Measurements from ENCODE around the gene ANO1. TPM values are rescaled to one million over a fixed set of nuclear protein-coding genes. Genes with fewer than 3 reads are reported as not detected.

Gene ANO1
- total and polyA plus RNA-seq, 2 donors (not counting 1 experiment from before 2014, with no cell fraction given): not detected

DNA sequence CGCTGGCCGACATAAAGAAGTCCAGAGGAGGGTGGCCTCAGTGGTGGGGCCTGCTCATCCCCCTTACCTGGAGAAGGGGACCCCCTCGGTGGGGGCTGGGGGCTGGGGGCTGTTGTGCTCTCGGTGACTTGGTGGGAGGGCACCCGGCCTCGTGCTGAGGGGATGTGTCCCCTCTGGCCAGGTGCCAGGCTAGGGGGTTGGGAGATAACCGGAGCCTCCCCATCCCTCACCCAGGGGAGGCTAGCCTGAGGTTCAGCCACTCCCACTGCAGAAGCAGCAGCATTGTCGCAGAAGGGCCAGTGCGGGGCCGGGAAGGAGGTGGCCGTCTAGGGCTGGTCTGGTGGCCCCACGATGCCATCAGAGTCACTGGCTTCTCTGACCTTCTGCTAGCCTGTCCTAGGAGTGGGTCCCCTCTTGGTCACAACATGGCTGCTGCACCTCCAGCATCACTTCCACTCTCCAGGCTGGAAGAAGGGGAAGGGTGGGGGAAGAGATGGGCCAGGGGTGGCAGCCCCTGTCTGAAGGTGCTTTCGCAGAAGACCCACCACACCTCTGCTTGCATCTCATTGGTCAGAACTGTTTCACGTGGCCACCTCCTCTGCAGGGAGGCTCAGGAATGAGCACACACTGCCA lies 80.8 kb downstream of the ANO1 start:
- 88% methylated on average over 10 of the region's 14 CpGs for WGBS (ENCODE audit: insufficient coverage)
- no peak overlapping the region for H3K9ac ChIP-seq (ENCODE audit: low read length)
- H3K79me2 ChIP-seq (ENCODE audit: control insufficient read depth, insufficient read depth, low read length): no peaks in the 10 kb centered on the region
- H3K4me1 Mint-ChIP-seq: no peaks in the 10 kb centered on the region
- H3K4me3 Mint-ChIP-seq: no peak overlapping the region
- intact Hi-C loops (cut with micrococcal nuclease): no loop called here
- H3K27ac Mint-ChIP-seq: no peak overlapping the region
- no peaks in the 10 kb centered on the region for H3K27me3 Mint-ChIP-seq
- DNase-seq (no peak), ATAC-seq (ENCODE audit: low read depth) (no peak)
- peaks cover 0 to 7% (median 0%) of the 10 kb centered on the region in 3 donors for H3K9me3 ChIP-seq (ENCODE audit: control extremely low read depth in 1 of 3, control insufficient read depth in 2 of 3, insufficient read depth in 1 of 3, low read length in 2 of 3)
- H3K27ac ChIP-seq (ENCODE audit: low read length in 2 of 2): no peak overlapping the region
- ChIA-PET POLR2A (no interaction called here), CTCF (no interaction called here)
- no peaks in the 10 kb centered on the region for H3K27me3 ChIP-seq (replicated peaks in 1 of 4; ENCODE audit: control extremely low read depth in 1 of 4, control insufficient read depth in 3 of 4, insufficient read depth in 4 of 4, low read length in 3 of 4)
- no peaks in the 10 kb centered on the region for H3K4me1 ChIP-seq (ENCODE audit: control insufficient read depth in 2 of 2, insufficient read depth in 2 of 2, low read length in 2 of 2)
- no peak overlapping the region for H3K4me2 ChIP-seq (replicated peaks; ENCODE audit: low read depth, low read length, poor library complexity, severe bottlenecking)
- no peaks in the 10 kb centered on the region for H4K20me1 ChIP-seq (ENCODE audit: control insufficient read depth, insufficient read depth, low read length, poor library complexity, severe bottlenecking)
- H2AFZ ChIP-seq (ENCODE audit: insufficient read depth, low read depth, low read length, poor library complexity, severe bottlenecking): no peak overlapping the region
- no peaks in the 10 kb centered on the region for H3K36me3 ChIP-seq (replicated peaks in 1 of 2; ENCODE audit: control extremely low read depth in 1 of 2, control insufficient read depth in 1 of 2, extremely low read depth in 1 of 2, insufficient read depth in 2 of 2, low read length in 1 of 2)
- TF ChIP-seq, protein P1, sequence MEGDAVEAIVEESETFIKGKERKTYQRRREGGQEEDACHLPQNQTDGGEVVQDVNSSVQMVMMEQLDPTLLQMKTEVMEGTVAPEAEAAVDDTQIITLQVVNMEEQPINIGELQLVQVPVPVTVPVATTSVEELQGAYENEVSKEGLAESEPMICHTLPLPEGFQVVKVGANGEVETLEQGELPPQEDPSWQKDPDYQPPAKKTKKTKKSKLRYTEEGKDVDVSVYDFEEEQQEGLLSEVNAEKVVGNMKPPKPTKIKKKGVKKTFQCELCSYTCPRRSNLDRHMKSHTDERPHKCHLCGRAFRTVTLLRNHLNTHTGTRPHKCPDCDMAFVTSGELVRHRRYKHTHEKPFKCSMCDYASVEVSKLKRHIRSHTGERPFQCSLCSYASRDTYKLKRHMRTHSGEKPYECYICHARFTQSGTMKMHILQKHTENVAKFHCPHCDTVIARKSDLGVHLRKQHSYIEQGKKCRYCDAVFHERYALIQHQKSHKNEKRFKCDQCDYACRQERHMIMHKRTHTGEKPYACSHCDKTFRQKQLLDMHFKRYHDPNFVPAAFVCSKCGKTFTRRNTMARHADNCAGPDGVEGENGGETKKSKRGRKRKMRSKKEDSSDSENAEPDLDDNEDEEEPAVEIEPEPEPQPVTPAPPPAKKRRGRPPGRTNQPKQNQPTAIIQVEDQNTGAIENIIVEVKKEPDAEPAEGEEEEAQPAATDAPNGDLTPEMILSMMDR (IDR thresholded peaks at IDR 0.05): no peak
- TF ChIP-seq EZH2 (IDR thresholded peaks at IDR 0.05; ENCODE audit: borderline replicate concordance, insufficient read depth, low read depth, low read length, poor library complexity, severe bottlenecking): no peak
- H3K4me3 ChIP-seq (ENCODE audit: control extremely low read depth in 1 of 5, extremely low read depth in 1 of 5, insufficient read depth in 1 of 5, low read depth in 2 of 5, low read length in 4 of 5): no peak overlapping the region
- H3K9me3 Mint-ChIP-seq (ENCODE audit: insufficient read depth): no peaks in the 10 kb centered on the region

DNA sequence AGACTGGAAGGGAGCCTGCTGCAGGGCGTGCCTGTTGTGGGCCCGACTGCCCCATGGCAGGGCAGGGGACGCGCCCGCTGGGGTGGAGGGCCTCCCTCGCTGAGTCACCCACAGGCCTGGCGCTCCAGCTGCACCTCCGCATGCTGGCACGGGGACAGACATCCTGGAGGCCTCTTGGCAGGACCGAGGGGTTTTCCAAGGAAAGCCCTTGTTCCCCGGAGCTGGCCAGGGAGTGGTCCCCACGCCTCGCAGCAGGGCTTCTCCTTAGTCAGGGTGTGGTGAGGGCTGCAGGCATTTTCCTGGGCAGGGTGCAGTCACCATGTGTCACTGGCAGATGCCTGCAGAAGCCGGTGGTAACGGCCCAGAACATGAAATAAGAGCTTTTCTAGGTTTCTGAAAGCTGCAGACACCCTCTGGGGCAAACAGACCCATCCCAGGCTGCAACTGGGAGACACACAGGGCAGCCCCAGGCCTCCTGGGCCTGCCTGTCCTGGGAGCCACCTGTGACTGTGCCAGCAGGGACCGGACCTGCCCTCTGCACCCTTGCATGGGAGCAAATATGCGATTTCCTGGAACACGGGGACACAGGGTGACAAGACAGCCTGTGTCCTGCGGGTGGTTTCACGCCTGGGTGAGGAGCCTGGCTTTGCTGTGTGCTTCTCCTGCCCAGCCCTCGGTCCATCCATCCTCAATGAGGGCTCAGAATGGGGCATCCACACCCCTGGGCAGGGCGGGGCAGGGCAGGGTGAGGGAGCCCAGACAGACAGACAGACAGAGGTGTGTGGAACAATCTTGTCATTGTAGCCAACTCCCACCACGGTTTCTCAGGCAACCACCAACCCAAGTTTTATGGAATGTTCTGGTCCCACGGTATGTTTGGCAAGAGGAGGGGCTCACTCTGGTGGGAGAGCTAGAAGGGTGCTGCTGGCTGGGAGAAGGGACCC lies 81.8 kb downstream of the ANO1 start:
- H3K4me2 ChIP-seq (replicated peaks; ENCODE audit: low read depth, low read length, poor library complexity, severe bottlenecking): no peak overlapping the region
- H3K9me3 ChIP-seq (ENCODE audit: control extremely low read depth in 1 of 3, control insufficient read depth in 2 of 3, insufficient read depth in 1 of 3, low read length in 2 of 3): peaks cover 0 to 7% (median 0%) of the 10 kb centered on the region in 3 donors
- no peaks in the 10 kb centered on the region for H3K27me3 Mint-ChIP-seq
- no peak for ATAC-seq (ENCODE audit: low read depth)
- no peaks in the 10 kb centered on the region for H4K20me1 ChIP-seq (ENCODE audit: control insufficient read depth, insufficient read depth, low read length, poor library complexity, severe bottlenecking)
- no peaks in the 10 kb centered on the region for H3K27me3 ChIP-seq (replicated peaks in 1 of 4; ENCODE audit: control extremely low read depth in 1 of 4, control insufficient read depth in 3 of 4, insufficient read depth in 4 of 4, low read length in 3 of 4)
- no peak overlapping the region for H3K27ac ChIP-seq (ENCODE audit: low read length in 2 of 2)
- no peaks in the 10 kb centered on the region for H3K79me2 ChIP-seq (ENCODE audit: control insufficient read depth, insufficient read depth, low read length)
- 86% methylated on average over 22 of the region's 24 CpGs for WGBS (ENCODE audit: insufficient coverage)
- no peak overlapping the region for H3K4me3 Mint-ChIP-seq
- intact Hi-C loops (cut with micrococcal nuclease): no loop called here
- H3K36me3 ChIP-seq (replicated peaks in 1 of 2; ENCODE audit: control extremely low read depth in 1 of 2, control insufficient read depth in 1 of 2, extremely low read depth in 1 of 2, insufficient read depth in 2 of 2, low read length in 1 of 2): no peaks in the 10 kb centered on the region
- H3K9me3 Mint-ChIP-seq (ENCODE audit: insufficient read depth): no peaks in the 10 kb centered on the region
- ChIA-PET CTCF (no interaction called here), POLR2A (no interaction called here)
- H3K4me3 ChIP-seq (ENCODE audit: control extremely low read depth in 1 of 5, extremely low read depth in 1 of 5, insufficient read depth in 1 of 5, low read depth in 2 of 5, low read length in 4 of 5): no peak overlapping the region
- no peak overlapping the region for H3K9ac ChIP-seq (ENCODE audit: low read length)
- TF ChIP-seq, protein P1 (IDR thresholded peaks at IDR 0.05): no peak
- TF ChIP-seq EZH2 (IDR thresholded peaks at IDR 0.05; ENCODE audit: borderline replicate concordance, insufficient read depth, low read depth, low read length, poor library complexity, severe bottlenecking): no peak
- no peak overlapping the region for H2AFZ ChIP-seq (ENCODE audit: insufficient read depth, low read depth, low read length, poor library complexity, severe bottlenecking)
- no peaks in the 10 kb centered on the region for H3K4me1 ChIP-seq (ENCODE audit: control insufficient read depth in 2 of 2, insufficient read depth in 2 of 2, low read length in 2 of 2)
- no peak for DNase-seq
- H3K4me1 Mint-ChIP-seq: no peaks in the 10 kb centered on the region
- H3K27ac Mint-ChIP-seq: no peak overlapping the region

Measured in B cell (primary cell).